ENCODE results near the gene CDK12.
"Not testable (repeated sequence)": the region's sequence is repeated elsewhere in the genome, so short reads cannot be mapped to it uniquely, and the experiment has no call there.

Gene CDK12

DNA sequence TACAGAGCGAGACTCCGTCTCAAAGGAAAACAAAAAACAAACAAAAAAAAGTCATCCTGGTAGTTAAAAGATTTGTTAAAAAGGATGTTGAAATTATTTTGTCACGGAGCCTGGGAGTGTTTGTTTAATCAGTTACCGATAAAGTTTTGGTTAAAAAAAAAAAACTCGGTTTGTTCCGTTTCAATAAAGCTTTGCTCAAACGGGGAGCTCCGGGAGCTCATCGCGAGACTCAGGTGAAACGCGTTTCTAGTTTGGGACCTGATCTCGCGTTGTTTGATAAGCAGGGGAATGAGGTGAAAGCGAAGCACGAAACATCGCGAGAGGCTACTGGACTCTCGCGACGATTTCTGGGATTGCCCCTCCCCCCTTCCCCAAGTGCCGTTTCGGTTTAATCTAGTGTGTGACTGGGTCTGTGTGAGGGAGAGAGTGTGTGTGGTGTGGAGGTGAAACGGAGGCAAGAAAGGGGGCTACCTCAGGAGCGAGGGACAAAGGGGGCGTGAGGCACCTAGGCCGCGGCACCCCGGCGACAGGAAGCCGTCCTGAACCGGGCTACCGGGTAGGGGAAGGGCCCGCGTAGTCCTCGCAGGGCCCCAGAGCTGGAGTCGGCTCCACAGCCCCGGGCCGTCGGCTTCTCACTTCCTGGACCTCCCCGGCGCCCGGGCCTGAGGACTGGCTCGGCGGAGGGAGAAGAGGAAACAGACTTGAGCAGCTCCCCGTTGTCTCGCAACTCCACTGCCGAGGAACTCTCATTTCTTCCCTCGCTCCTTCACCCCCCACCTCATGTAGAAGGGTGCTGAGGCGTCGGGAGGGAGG lies at the start of gene CDK12:
CDK12 (plus strand) TSS at position 374 of the 813 bp plus-strand sequence. CDS start 586 bp downstream, outside the sequence.
- peak; percentile 95 for DNase-seq

DNA sequence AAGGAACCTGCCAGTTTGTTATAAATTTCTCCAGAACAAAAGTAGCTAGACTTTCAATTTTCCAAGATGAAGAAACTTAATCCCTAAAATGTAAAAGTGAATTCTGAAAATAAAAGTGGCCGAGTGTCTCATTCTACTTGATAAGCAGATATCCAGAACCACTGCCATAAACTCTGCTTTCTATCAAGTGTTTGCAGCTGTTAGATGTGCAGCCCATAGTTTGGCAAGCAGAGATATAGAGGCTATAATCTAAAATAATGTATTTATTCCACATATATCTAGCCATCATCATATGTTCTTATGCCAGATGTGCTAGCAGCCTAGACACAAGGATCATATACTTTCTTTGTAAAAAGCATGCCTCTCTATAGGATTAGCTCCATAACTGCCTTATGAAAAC lies 45.1 kb upstream of the CDK12 start:
- DNase-seq = no peak

DNA sequence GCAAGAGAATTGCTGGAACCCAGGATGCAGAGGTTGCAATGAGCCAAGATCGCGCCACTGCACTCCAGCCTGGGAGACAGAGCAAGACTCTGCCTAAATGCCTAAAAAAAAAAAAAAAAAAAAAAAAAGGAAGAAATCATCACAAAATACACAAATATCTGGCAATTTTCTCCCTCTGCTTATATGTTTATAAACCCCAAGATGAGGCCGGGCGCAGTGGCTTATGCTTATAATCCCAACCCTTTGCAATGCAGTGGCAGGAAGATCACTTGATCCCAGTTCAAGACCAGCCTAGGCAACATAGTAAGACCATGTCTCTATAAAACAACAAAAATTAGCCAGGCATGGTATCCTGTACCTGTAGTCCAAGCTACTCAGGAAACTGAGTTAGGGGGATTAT lies 31.7 kb upstream of the CDK12 start:
- no peak for DNase-seq

DNA sequence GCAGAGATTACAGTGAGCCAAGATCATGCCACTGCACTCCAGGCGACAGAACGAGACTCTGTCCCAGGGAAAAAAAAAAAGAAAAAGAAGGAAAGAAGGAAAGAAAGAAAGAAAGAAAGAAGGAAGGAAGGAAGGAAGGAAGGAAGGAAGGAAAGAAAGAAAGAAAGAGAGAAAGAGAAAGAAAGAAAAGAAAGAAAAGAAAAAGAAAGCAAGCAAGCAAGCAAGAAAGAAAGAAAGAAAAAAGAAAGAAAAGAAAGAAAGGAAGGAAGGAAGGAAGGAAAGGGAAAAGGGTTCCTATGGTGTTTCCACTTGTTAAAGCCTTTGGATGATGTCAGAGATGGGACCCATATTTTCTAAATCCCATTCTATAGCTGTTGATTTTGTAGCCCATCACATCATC lies 21.4 kb upstream of the CDK12 start:
- DNase-seq = not testable (repeated sequence)

DNA sequence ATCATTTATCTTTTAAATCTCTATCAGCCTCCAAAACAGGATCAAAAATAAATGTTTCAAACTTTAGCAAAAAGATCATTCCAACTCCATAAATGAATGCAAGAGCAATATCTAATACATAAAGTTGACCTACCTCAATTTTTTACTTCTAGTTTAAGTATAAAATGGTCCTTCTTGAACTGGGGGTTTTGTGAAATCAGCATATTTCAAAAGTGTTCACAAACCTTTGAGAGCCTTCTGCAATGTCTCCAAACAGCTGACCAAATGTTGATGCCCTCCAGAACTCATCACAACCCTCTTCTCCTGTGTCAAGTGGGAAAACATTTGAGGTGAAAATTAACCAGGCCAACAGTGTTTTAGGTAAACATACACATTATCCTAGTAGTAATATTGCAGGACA lies 18.0 kb upstream of the CDK12 start:
- DNase-seq = no peak

DNA sequence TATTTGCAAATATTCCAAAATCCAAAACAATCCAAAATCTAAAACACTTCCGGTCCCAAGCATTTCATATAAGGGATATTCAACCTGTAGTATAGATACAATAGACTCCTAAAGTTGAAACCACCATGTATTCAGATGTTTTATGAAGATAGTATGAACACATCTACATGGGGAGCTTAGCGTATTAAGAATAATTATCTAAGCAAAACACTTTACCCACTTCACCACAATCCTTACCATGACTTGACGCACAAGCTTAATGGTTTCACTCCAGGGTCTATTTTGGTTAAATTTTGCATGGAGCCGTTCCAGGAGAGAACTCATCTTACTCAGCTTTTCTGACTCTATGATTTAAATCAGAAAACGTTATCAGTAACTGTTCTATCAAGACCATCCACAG lies 13.7 kb upstream of the CDK12 start:
- peak; percentile 27 for DNase-seq

DNA sequence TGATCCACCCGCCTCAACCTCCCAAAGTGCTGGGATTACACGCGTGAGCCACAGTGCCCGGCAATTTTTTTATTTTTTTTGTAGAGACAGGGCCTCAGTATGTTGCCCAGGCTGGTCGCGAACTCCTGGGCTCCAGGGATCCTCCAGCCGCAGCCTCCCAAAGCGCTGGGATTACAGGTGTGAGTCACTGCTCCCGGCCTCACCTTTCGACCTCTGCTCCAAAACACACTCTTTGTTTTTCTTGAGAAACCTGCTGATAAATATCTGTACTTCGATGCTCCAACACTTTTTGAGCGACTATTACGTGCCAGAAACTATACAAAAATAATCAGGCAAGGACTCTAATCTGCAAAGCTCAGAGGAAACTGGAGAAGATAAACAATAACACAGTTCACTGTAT lies 11.2 kb upstream of the CDK12 start:
- no peak for DNase-seq

DNA sequence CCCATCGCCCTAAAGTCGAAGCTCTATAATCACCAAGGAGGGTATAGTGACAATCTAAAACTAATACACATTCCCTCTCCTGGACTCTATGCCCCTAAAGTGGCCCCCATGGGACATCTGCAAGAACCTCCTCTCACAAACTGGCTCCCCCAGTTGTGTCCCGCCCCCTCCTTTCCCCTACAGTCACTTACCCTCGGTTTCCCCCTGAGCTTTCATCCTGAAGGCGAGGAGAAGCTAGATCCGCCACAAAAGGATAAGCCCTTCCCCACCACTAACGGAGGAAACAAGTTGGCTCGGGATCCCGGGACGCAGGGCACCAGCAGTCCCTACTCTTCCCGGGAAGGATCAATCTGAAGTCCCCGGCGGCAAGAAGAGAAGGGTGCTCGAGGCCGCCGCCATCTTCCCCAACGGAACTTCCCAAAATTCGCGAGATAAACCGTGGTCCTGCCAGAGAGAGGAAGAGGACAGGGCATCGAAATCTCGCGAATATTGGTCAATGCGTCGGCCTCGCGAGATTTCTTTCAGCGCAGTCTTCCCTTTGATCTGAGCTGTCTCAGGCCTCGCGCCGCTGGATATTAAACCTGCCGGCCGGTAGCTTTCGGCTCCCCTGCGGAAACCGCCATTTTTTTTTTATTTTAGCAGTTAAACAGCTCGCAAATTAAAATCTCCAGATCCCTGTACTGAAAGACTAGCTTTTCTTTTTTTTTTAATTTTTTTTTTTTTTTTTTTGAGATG lies 10.3 kb upstream of the CDK12 start, which contains the start of gene MED1:
MED1 (minus strand) TSS at position 417 of the 735 bp plus-strand sequence; CDS start at position 216, 201 bp downstream.
- DNase-seq = peak; percentile 96

DNA sequence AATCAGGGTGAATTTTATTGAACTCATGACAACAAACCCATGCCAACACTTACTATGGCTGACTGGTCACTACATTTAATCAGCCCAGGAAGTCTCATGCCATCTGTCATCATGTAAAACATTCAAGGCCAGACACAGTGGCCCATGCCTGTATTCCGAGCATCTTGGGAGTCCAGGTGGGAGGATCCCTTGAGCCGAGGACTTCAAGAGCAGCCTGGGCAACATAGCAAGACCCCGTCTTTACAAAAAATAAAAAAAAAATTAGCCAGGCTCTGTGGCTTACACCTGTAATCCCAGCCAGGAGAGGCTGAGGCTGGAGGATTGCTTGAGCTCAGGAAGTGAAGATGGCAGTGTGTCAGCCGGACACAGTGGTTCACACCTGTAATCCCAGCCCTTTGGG lies 5.4 kb upstream of the CDK12 start:
- DNase-seq = no peak

DNA sequence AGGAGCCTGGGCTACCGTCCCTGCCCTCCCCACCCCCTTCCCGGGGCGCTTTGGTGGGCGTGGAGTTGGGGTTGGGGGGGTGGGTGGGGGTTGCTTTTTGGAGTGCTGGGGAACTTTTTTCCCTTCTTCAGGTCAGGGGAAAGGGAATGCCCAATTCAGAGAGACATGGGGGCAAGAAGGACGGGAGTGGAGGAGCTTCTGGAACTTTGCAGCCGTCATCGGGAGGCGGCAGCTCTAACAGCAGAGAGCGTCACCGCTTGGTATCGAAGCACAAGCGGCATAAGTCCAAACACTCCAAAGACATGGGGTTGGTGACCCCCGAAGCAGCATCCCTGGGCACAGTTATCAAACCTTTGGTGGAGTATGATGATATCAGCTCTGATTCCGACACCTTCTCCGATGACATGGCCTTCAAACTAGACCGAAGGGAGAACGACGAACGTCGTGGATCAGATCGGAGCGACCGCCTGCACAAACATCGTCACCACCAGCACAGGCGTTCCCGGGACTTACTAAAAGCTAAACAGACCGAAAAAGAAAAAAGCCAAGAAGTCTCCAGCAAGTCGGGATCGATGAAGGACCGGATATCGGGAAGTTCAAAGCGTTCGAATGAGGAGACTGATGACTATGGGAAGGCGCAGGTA lies 762 bp downstream of the CDK12 start:
- DNase-seq = no peak

DNA sequence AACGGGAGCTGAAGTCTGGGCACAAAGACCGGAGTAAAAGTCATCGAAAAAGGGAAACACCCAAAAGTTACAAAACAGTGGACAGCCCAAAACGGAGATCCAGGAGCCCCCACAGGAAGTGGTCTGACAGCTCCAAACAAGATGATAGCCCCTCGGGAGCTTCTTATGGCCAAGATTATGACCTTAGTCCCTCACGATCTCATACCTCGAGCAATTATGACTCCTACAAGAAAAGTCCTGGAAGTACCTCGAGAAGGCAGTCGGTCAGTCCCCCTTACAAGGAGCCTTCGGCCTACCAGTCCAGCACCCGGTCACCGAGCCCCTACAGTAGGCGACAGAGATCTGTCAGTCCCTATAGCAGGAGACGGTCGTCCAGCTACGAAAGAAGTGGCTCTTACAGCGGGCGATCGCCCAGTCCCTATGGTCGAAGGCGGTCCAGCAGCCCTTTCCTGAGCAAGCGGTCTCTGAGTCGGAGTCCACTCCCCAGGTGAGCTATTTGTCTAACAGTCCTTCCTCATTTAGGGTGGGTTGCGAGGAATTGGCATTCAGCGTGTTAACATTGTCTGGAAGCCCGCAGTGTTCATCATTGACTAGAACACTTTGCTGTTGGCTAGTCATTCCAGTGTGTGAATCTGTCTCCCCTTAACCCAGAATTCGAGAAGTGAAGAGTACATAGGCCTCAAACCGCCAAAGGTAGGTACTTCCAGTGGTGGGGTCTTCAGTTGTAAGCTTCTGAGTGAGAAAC lies 1.5 kb downstream of the CDK12 start:
- DNase-seq = no peak

DNA sequence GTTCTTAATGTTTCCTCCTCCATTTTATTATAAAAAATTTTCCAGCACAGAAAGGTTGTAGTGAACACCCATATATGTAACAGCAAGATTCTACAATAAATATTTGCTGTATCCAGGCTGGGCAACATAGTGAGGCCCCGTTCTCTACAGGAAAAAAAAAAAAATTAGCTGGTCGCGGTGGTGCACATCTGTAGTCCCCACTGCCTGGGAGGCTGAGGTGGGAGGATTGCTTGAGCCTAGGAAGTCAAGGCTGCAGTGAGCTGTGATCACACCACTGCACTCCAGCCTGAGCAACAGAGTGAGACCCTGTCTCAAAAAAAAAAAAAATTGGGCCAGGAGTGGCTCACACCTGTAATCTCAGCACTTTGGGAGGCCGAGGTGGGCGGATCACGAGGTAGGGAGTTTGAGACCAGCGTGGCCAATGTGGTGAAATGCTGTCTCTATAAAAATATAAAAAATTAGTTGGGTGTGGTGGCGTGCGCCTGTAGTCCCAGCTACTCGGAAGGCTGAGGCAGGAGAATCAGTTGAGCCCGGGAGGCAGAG lies 3.4 kb downstream of the CDK12 start:
- not testable (repeated sequence) for DNase-seq

DNA sequence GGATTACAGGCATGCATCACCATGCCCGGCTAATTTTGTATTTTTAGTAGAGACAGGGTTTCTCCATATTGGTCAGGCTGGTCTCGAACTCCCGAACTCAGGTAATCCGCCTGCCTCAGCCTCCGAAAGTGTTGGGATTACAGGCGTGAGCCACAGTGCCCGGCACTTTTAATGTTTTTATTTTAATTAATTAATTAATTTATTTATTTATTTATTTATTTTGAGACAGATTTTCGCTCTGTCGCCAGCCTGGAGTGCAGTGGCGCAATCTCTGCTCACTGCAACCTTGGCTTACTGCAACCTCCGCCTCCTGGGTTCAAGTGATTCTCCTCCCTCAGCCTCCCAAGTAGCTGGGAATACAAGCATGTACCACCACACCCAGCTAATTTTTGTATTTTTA lies 7.3 kb downstream of the CDK12 start:
- DNase-seq = not testable (repeated sequence)

DNA sequence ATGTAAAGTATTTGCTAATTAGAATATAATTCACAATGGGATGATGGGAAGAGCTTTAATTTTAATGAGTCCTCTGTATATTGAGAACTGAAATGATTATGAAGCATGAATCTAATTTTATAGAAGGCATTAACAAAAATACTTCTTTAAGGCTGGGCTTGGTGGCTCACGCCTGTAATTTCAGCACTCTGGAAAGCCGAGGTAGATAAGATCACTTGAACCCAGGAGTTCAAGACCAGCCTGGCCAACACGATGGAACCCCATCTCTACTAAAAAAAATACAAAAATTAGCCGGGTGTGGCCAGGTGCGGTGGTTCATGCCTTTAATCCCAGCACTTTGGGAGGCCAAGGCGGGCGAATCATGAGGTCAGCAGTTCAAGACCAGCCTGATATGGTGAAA lies 12.0 kb downstream of the CDK12 start:
- DNase-seq = no peak

DNA sequence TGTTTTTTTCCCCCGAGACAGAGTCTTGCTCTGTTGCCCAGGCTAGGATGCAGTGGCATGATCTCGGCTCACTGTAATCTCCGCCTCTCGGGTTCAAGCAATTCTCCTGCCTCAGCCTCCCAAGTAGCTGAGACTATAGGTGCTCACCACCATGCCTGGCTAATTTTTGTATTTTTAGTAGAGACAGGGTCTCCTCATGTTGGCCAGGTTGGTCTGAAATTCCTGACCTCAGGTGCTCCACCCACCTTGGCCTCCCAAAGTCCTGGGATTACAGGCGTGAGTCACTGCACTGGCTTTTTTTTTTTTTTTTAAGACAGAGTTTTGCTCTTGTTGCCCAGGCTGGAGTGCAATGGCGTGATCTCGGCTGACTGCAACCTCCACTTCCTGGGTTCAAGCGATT lies 18.3 kb downstream of the CDK12 start:
- not testable (repeated sequence) for DNase-seq

DNA sequence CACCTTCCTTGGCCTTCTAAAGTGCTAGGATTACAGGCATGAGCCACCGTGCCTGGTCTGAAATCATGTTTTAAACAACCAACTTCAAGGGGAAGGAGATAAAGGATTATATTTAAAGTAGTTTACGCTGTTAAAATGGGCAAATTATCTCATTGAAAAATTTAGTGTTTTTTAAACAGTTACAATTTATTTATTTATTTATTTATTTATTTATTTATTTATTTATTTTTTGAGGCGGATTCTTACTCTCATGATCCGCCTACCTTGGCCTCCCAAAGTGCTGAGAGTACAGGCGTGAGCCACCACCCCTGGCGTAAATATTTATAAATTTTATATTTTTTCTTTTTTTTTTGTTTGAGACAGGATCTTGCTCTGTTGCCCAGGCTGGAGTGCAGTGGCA lies 22.2 kb downstream of the CDK12 start:
- DNase-seq = no peak

DNA sequence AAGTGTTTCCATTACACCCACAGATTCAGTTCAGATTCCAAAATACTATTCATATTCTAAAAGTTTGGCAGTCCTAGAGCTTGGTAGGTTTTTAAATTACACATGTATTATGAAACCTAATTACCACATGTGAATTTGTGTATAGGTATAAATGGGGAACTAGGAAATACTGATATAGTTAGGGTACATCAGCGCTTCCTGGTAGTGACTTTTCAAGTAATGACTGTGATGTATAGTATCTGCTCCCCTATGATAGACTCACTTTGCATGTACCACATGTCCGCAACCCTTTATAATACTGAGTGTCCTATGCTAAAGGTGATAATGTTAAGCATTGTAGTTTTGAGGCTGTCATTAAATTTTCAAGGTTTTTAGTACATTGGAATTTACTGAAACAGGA lies 22.9 kb downstream of the CDK12 start:
- no peak for DNase-seq

DNA sequence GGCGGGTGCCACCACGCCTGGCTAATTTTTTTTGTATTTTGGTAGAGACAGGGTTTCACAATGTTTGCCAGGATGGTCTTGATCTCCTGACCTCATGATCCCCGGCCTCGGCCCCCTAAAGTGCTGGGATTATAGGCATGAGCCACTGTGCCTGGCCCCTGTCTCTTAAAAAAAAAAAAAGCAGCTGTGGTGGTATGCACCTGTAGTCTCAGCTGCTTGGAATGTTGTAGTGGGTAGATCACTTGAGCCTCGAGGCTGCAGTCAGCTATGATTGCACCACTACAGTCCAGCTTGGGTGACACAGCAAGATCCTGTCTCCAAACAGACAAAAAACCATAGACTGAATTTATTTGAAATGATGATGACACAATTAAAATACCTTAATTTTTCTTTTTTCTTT lies 24.3 kb downstream of the CDK12 start:
- DNase-seq = no peak

DNA sequence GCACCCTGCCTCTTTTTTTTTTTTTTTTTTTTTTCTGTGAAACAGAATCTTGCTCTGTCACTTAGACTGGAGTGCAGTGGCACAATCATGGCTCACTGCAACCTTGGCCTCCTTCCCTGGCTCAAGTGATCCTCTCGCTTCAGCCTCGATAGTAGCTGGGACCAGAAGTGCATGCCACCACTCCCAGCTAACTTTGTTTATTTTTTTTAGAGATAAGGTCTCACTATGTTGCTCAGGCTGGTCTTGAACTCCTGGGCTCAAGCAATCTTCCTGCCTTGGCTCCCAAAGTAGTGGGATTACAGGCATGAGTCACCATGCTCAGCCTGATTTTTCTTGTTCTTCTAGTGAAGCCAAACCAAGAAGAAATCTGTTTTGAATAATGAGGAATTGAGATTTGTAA lies 25.0 kb downstream of the CDK12 start:
- no peak for DNase-seq

DNA sequence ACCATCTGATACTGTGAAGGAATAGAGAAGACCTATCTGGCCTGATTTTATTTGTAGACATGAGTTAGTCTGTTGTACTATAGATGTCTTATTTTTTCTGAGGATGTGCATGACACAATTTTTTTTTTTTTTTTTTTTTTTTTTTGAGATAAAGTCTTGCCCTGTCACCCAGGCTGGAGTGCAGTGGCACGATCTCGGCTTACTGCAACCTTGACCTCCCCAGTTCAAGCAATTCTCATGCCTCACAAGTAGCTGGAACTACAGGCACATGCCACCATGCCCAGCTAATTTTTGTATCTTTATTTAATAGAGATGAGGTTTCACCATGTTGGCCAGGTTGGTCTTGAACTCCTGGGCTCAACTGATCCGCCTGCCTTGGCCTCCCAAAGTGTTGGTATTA lies 26.2 kb downstream of the CDK12 start:
- DNase-seq = not testable (repeated sequence)

DNA sequence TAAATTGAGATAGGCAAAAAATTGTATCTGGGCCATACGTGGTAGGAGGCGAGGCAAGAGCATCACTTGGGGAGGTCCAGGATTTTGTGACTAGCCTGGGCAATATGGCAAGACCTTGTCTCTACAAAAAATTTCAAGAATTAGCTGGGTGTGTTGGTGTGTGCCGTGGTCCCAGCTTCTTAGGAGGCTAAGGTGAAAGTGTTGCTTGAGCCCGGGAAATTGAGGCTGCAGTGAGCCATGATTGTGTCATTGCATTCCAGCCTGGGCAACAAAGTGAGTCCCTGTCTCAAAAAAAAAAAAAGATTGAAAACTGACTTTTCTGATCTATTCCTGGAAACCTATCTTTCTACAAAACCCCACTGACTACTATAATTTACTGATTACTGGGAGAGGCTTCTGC lies 26.7 kb downstream of the CDK12 start:
- no peak for DNase-seq

DNA sequence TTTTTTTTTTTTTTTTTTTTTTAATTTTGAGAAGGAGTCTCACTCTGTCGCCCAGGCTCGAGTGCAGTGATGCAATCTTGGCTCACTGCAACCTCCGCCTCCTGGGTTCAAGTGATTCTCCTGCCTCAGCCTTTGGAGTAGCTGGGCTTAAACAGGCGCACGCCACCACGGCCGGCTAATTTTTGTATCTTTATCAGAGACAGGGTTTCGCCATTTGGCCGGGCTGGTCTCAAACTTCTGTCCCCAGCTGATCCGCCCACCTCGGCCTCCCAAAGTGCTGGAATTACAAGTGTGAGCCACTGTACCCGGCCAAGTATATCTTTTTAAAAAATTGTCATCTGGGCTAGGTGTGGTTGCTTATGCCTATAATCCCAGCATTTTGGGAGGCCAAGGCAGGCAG lies 35.6 kb downstream of the CDK12 start:
- DNase-seq = not testable (repeated sequence)

DNA sequence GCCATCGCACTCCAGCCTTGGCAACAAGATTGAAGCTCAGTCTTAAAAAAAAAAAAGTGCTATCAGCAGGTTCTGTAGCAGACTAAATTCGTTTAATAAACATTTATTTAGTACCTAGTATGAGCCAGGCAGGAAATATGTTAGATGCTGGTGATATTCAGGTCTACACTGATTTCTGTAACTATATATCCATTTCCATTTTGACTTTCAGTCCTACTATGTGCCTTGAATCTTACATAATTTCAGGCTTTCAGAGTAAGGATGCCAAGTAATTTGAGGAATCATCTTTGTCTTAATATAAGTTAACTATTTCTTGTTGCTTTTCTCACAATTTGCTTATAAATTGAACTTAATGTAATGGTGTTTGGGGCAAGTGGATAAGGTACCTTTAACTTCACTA lies 46.2 kb downstream of the CDK12 start:
- DNase-seq = no peak
